AG04449 (cell line): Measurements from ENCODE around the gene TSC22D4.

ENCODE experiments used
- CTCF ChIA-PET: fragments of 350-600 bp; formaldehyde crosslinking; extraction: SDS; loops from one replicate; lab custom pipeline; 2021; ENCODE audit warnings: antibody characterized with exemption; lab: Yijun Ruan, JAX
- POLR2A ChIA-PET: fragments of 400-600, 350-600 bp; formaldehyde crosslinking; extraction: SDS; loops from one replicate; lab custom pipeline; 2020; ENCODE audit warnings: antibody characterized with exemption, inconsistent platforms; lab: Yijun Ruan, JAX
- DNase-seq: peaks from one replicate; pipeline ENCODE4 v3.0.0-alpha.2; 2010; ENCODE audit warnings: low read depth, low spot score
- H3K4me3 ChIP-seq: 2 replicates; pipeline ENCODE4 v1.5.1; 2011; ENCODE audit warnings: low read depth, mild to moderate bottlenecking, control low read depth, low read length
- CTCF ChIP-seq: IDR thresholded peaks from one replicate; pipeline ENCODE4 v1.5.1; 2011; ENCODE audit warnings: mild to moderate bottlenecking, moderate library complexity, low read length, control low read depth, inconsistent platforms; ENCODE audit not compliant: insufficient read depth; ENCODE audit errors: missing control alignments

Gene TSC22D4

GRCh38 chr7:100472121-100472851 is 6.7 kb downstream of the TSC22D4 start:
- no peak for DNase-seq
- ChIA-PET CTCF (interaction anchor here (0.8 to 12.2 kb wide), 5 partner anchors 6 to 234 kb away, joined by 3 to 421 read pairs (median 152); partner anchors contain the start of genes NYAP1, POP7 and TSC22D4), POLR2A (no interaction called here)
- H3K4me3 ChIP-seq, result no peak overlapping the region
- no peak for TF ChIP-seq CTCF

DNA sequence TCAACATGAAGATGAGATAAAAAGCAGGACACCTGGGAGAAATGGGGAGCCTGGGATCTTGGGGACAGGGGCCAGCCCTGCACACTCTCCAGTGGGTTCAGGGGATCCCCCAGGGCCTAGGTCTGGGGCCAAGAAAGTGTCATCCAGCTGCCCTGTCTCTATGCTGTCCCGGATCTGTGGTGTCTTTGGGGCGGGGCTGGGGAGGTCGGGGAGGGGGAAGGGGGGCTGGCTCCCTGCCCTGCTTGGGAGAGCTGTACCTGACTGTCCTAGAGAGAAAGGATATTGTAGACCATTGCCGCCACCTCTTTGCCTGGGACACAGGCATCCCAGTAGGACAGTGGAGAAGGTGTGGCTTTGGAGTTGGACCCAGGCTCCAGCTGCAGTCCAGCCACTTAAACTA is 8.0 kb downstream of the TSC22D4 start:
- CTCF ChIA-PET, result interaction anchor here (1.3 to 12.1 kb wide), 6 partner anchors 7 to 222 kb away, joined by 3 to 421 read pairs (median 30); partner anchors contain the start of gene TSC22D4
- TF ChIP-seq CTCF, result no peak
- H3K4me3 ChIP-seq, result no peak overlapping the region
- DNase-seq, result no peak
- POLR2A ChIA-PET, result no interaction called here

GRCh38 chr7:100469227-100470044 is 9.6 kb downstream of the TSC22D4 start:
- POLR2A ChIA-PET, result interaction anchor here (1.2 to 1.5 kb wide), 2 partner anchors 10 to 103 kb away, joined by 3 read pairs; partner anchors contain the start of gene TSC22D4
- CTCF ChIA-PET, result interaction anchor here (0.6 to 12.1 kb wide), 47 partner anchors 8 to 407 kb away, joined by 3 to 421 read pairs (median 4); partner anchors contain the start of genes AGFG2, FBXO24, MOSPD3 and PCOLCE
- DNase-seq, result no peak
- no peak overlapping the region for H3K4me3 ChIP-seq
- peak; percentile 98 for TF ChIP-seq CTCF

GRCh38 chr7:100467638-100468373 is 11.2 kb downstream of the TSC22D4 start:
- TF ChIP-seq CTCF, result no peak
- no peak overlapping the region for H3K4me3 ChIP-seq
- no peak for DNase-seq
- ChIA-PET CTCF (interaction anchor here (1.2 to 12.1 kb wide), 6 partner anchors 11 to 223 kb away, joined by 3 to 421 read pairs (median 19); partner anchors contain the start of gene TSC22D4), POLR2A (no interaction called here)

DNA sequence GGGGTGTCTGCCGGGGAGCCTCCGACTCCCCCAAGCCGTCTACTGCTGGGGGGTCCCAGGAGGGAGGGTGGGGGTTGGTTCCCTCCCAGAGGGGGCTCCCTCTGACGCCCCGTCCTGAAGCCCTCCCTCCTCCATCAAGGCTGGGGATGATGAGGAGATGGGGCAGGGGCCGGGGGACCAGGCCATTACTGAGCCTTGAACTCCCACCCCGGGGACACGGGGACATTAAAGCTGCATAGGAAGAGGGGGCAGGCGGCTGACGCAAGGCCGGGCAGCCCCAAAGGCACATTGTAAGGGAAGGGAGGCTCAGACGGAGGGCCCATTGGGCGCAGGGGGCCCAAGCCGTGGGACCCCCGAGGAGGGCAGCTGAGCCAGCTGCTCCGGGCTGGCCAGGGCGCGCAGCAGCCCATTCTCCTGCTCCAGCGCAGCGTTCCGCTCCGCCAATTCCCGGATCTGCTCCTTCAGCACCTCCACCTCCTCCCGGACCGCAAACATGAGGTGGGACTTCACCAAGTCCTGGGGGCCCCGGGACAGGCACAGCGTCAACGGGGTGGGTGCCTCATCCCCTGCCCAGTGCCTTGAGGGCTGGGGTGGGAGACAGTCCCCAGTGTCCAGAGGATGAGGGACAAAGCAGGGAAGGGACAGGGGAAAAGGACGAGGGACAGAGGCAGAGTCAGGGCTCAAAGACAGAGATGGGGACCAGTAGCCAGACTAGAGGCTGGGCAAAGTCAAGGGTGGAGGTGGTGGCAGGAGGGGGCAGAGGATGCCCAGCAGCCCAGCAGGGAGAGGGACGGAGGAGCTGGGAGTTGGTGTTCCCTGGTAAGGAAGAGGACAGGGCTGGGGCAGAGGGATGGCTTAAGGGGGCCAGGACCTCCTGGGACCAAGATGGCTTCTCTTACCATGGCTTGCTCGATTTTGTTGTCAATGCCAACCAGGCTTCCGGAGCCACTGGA is 12.1 kb downstream of the TSC22D4 start:
- TF ChIP-seq CTCF, result no peak
- DNase-seq, result no peak
- H3K4me3 ChIP-seq, result no peak overlapping the region
- POLR2A ChIA-PET, result no interaction called here
- CTCF ChIA-PET, result interaction anchor here (1.2 to 12.1 kb wide), 6 partner anchors 10 to 224 kb away, joined by 3 to 421 read pairs (median 12); partner anchors contain the start of gene TSC22D4
